ENCODE results near the gene CD6.
"Not testable (repeated sequence)": the region's sequence is repeated elsewhere in the genome, so short reads cannot be mapped to it uniquely, and the experiment has no call there.

The CD6 gene

GRCh38 chr11:60951904-60952741 lies 19.4 kb upstream of the CD6 start, which contains the start of gene SLC15A3:
TSS of gene SLC15A3 (minus strand) at chr11:60952176. CDS start at chr11:60951551, 625 bp downstream.
- DNase-seq (ENCODE audit: insufficient read length, low spot score) (no peak), FAIRE-seq (no peak)

GRCh38 chr11:60952742-60953170 lies 18.7 kb upstream of the CD6 start:
- no peak for FAIRE-seq
- no peak for DNase-seq (ENCODE audit: insufficient read length, low spot score)

GRCh38 chr11:60953781-60954180 lies 17.7 kb upstream of the CD6 start:
- DNase-seq (ENCODE audit: insufficient read length, low spot score) (no peak), FAIRE-seq (no peak)

GRCh38 chr11:60954421-60954820 lies 17.1 kb upstream of the CD6 start:
- FAIRE-seq, result no peak
- no peak for DNase-seq (ENCODE audit: insufficient read length, low spot score)

GRCh38 chr11:60955571-60955970 lies 15.9 kb upstream of the CD6 start:
- DNase-seq (ENCODE audit: insufficient read length, low spot score) (no peak), FAIRE-seq (no peak)

GRCh38 chr11:60957188-60957587 lies 14.3 kb upstream of the CD6 start:
- DNase-seq (ENCODE audit: insufficient read length, low spot score) (no peak), FAIRE-seq (no peak)

GRCh38 chr11:60959431-60959830 lies 12.0 kb upstream of the CD6 start:
- DNase-seq (ENCODE audit: insufficient read length, low spot score) (no peak), FAIRE-seq (no peak)

- no peak for DNase-seq (ENCODE audit: insufficient read length, low spot score)
- FAIRE-seq, result no peak
Observed at GRCh38 chr11:60960405-60960804, 11.1 kb upstream of the CD6 start.

GRCh38 chr11:60964801-60965200 lies 6.7 kb upstream of the CD6 start:
- DNase-seq (ENCODE audit: insufficient read length, low spot score) (no peak), FAIRE-seq (no peak)

- FAIRE-seq (no peak), DNase-seq (ENCODE audit: insufficient read length, low spot score) (no peak)
Observed at GRCh38 chr11:60966890-60967289, 4.6 kb upstream of the CD6 start.

GRCh38 chr11:60968223-60968622 lies 3.3 kb upstream of the CD6 start:
- FAIRE-seq (no peak), DNase-seq (ENCODE audit: insufficient read length, low spot score) (no peak)

- DNase-seq (ENCODE audit: insufficient read length, low spot score) (no peak), FAIRE-seq (no peak)
Observed at GRCh38 chr11:60970369-60970774, 1.1 kb upstream of the CD6 start.

GRCh38 chr11:60970890-60971289 lies 590 bp upstream of the CD6 start:
- FAIRE-seq (no peak), DNase-seq (ENCODE audit: insufficient read length, low spot score) (no peak)

- no peak for FAIRE-seq
Observed at GRCh38 chr11:60972182-60973030, 926 bp downstream of the CD6 start.

GRCh38 chr11:60973699-60974098 lies 2.2 kb downstream of the CD6 start:
- DNase-seq (ENCODE audit: insufficient read length, low spot score), result no peak
- no peak for FAIRE-seq

More at GRCh38 chr11:60972182-60973030, 926 bp downstream of the CD6 start:
- no peak for DNase-seq (ENCODE audit: insufficient read length, low spot score)

GRCh38 chr11:60974316-60974715 lies 2.8 kb downstream of the CD6 start:
- DNase-seq (ENCODE audit: insufficient read length, low spot score); FAIRE-seq: not testable (repeated sequence)

- no peak for FAIRE-seq
- DNase-seq (ENCODE audit: insufficient read length, low spot score), result no peak
Observed at GRCh38 chr11:60974726-60975125, 3.2 kb downstream of the CD6 start.

- DNase-seq (ENCODE audit: insufficient read length, low spot score) (no peak), FAIRE-seq (no peak)
Observed at GRCh38 chr11:60977224-60977623, 5.7 kb downstream of the CD6 start.

GRCh38 chr11:60977836-60978235 lies 6.4 kb downstream of the CD6 start:
- no peak for FAIRE-seq
- no peak for DNase-seq (ENCODE audit: insufficient read length, low spot score)

- DNase-seq (ENCODE audit: insufficient read length, low spot score) (no peak), FAIRE-seq (no peak)
Observed at GRCh38 chr11:60978546-60979380, 7.3 kb downstream of the CD6 start.

- DNase-seq (ENCODE audit: insufficient read length, low spot score) (no peak), FAIRE-seq (no peak)
Observed at GRCh38 chr11:60981515-60981914, 10.0 kb downstream of the CD6 start.

Measured in HTR-8/SVneo (cell line).